Measurements from ENCODE around the gene ZCCHC14.

- TF ChIP-seq CTCF (IDR thresholded peaks at IDR 0.05; ENCODE audit: insufficient read depth, low read length) (no peak), REST (IDR thresholded peaks at IDR 0.05; ENCODE audit: insufficient replicate concordance, low read depth) (no peak), SPI1 (IDR thresholded peaks at IDR 0.05; ENCODE audit: borderline replicate concordance, low read depth) (no peak), POLR2AphosphoS5 (IDR thresholded peaks at IDR 0.05; ENCODE audit: low read depth) (no peak)
Measured at GRCh38 chr16:87469169-87469568, 23.7 kb downstream of the ZCCHC14 start.
